ENCODE data around the gene JMJD6.

- no peak for TF ChIP-seq POLR2A (IDR thresholded peaks at IDR 0.05)
- TF ChIP-seq, protein P1, sequence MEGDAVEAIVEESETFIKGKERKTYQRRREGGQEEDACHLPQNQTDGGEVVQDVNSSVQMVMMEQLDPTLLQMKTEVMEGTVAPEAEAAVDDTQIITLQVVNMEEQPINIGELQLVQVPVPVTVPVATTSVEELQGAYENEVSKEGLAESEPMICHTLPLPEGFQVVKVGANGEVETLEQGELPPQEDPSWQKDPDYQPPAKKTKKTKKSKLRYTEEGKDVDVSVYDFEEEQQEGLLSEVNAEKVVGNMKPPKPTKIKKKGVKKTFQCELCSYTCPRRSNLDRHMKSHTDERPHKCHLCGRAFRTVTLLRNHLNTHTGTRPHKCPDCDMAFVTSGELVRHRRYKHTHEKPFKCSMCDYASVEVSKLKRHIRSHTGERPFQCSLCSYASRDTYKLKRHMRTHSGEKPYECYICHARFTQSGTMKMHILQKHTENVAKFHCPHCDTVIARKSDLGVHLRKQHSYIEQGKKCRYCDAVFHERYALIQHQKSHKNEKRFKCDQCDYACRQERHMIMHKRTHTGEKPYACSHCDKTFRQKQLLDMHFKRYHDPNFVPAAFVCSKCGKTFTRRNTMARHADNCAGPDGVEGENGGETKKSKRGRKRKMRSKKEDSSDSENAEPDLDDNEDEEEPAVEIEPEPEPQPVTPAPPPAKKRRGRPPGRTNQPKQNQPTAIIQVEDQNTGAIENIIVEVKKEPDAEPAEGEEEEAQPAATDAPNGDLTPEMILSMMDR (IDR thresholded peaks at IDR 0.05), result no peak
Measured at GRCh38 chr17:76675648-76676047, 50.8 kb downstream of the JMJD6 start.
